GM19463 (cell line): ENCODE results near the gene CNTNAP2.

Experiments used
- ATAC-seq: cut with Tn5 transposase; IDR thresholded peaks from one replicate; pipeline ENCODE4 v1.9.1; 2021; ENCODE audit warnings: mild to moderate bottlenecking, moderate library complexity; ENCODE audit not compliant: unreplicated experiment

CNTNAP2 gene

DNA sequence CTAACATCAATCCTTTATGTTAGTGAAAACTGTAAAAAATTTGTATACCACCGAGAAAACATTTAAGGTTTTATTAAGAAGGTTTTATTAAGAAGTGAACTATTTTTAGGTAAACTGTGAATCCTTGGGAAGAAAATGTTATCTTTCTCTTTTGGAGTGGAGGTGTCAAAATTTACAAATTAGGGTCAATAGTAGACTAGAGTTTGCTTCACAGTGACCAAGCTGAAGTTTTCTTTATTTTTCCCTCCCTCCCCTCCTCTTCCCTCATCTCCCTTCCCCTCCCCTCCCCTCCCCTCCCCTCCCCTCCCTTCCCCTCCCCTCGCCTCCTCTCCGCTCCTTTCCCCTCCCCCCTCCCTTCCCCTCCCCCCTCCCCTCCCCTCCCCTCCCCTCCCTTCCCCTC is 168.8 kb downstream of the CNTNAP2 start:
- no peak for ATAC-seq

GRCh38 chr7:146290746-146291145 is 174.1 kb downstream of the CNTNAP2 start:
- ATAC-seq = no peak

DNA sequence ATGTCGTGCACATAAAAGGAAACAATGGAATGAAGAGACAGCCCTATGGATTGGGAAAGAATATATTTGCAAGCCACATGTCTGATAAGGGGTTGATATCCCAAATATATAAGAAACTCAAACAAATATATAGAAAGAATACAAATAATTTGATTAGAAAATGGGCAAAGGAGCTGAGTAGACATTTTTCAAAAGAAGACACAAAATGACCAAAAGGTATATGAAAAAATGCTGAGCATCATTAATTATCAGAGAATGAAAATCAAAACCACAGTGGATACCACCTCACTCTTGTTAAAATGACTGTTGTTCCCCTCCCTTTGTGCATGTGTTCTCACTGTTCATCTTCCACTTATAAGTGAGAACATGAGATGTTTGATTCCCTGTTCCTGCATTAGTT is 175.3 kb downstream of the CNTNAP2 start:
- no peak for ATAC-seq

- no peak for ATAC-seq
Measured at GRCh38 chr7:146296028-146296427, 179.4 kb downstream of the CNTNAP2 start.

GRCh38 chr7:146314962-146315361 is 198.4 kb downstream of the CNTNAP2 start:
- no peak for ATAC-seq

DNA sequence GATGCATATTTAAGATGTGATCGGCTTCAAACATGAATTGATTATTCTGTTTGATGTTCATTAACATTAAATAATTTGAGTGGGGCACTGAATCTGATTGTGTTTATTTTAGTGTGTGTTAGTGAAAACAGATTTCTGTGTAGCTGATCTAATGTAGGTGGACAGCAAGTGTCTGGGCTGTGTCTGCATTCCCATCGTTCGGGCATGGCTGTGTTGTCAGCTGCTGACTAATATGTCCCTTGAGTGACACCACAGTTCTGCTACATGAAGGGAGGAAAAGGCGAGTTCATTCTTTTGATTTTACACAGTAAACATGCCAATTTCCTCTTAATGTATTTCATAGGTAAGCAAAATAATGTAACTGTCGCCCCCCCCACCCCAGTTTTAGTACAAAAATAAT is 203.0 kb downstream of the CNTNAP2 start:
- ATAC-seq = no peak

- ATAC-seq = no peak
Measured at GRCh38 chr7:146321301-146321700, 204.7 kb downstream of the CNTNAP2 start.

DNA sequence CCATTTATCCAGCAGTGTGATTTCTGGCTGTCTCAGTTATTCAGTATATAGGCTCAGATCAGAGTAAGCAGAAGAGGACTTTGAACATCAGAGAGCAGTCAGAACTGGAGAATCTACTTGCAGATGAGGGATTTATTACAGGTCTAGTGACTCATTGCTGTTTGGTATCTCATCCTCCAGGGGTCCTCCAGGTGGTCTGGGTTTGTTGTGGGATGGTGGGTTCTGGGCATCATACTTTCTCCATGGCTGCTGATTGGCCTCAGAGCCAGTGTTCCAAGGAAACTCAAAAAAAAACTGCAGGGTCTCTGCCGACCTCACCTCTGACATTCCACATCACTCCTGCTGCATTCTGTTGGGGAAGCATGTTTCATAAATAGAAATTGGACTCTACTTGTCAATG is 214.8 kb downstream of the CNTNAP2 start:
- ATAC-seq = no peak

- ATAC-seq = no peak
Measured at GRCh38 chr7:146345251-146345650, 228.7 kb downstream of the CNTNAP2 start.

DNA sequence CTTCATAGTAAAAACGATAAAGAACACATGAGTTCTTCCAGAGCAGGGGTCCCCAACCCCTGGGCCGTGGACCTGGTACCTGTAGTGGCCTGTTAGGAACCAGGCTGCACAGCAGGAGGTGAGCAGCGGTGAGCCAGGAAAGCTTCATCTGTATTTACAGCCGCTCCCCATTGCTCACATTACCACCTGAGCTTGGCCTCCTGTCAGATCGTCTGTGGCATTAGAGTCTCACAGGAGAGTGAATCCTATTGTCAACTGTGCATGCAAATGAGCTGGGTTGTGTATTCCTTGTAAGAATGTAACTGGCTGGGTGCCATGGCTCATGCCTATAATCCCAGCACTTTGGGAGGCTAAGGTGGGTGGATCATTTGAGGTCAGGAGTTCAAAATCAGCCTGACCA is 229.5 kb downstream of the CNTNAP2 start:
- no peak for ATAC-seq

DNA sequence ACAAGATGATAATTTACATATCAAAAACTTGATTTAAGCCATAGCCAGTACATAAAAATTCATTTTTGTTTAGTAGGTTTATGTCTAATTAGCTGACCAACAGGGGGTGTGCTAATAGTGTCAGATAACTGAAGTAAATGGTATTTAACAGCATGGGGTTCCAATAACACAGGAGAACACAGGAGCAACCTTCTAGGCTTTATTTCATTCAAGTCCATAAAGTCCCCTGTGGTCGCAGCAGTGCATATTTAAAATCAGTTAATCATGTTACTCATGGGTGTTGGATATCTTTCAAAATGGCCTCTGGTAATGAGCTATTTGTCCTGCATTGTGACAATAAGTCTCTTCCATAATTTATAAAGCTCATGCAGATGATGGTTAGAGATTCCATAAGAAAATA is 238.6 kb downstream of the CNTNAP2 start:
- no peak for ATAC-seq

- ATAC-seq = no peak
Measured at GRCh38 chr7:146359176-146359575, 242.6 kb downstream of the CNTNAP2 start.

- ATAC-seq = no peak
Measured at GRCh38 chr7:146366938-146367337, 250.3 kb downstream of the CNTNAP2 start.

DNA sequence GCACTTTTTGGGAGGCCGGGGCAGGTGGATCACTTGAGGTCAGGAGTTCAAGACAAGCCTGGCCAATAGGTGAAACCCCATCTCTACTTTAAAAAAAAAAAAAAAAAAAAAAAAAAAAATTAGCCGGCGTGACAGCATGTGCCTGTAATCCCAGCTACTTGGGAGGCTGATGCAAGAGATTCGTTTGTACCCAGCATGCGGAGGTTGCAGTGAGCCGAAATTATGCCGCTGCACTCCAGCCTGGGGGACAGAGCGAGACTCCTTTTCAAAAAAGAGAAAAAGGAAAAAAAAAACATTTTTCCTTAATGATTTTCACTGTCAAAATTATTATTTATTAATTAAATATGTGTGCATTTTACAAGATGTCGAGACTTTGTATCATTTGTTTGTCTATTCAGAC is 253.6 kb downstream of the CNTNAP2 start:
- ATAC-seq = no peak

- ATAC-seq = no peak
Measured at GRCh38 chr7:146375170-146375569, 258.6 kb downstream of the CNTNAP2 start.

GRCh38 chr7:146378196-146378595 is 261.6 kb downstream of the CNTNAP2 start:
- ATAC-seq = no peak

DNA sequence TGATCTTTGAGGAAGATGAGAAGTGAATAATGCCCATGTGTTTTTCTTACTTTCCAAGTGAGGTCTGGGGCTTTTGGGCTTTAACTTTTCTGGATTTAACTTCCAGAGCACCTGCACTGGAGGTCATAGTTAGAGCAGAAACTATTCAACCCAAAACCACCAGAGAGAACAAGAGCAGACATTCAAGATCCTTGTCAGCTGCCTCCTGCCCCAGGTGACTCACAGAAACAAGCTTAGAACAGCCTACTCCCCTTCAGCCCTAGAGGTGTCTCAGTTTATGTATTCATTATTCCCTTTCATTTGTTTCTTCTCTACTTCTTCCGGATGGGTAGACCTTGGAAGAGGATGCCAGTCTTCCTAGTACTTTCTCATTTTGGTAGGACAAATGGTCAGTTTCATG is 270.5 kb downstream of the CNTNAP2 start:
- no peak for ATAC-seq

DNA sequence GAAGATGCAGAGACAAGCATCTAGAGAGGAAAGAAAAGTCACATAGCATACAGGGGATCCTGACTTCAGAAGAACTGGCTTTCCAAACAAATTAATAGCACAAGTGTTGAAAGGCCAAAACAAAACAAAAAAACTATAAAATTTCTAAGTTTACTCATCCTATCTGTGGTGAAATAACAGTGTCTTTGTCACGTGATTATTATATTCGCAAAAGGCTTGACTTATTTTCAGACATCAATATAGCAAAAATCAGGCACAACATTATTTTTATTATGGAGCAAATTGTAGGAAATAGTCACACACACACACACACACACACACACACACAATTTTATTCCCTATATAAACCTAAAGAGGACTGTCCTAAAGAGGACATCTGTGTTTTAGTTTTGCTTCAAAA is 272.3 kb downstream of the CNTNAP2 start:
- no peak for ATAC-seq

- ATAC-seq = no peak
Measured at GRCh38 chr7:146393346-146393745, 276.7 kb downstream of the CNTNAP2 start.

- no peak for ATAC-seq
Measured at GRCh38 chr7:146397141-146397540, 280.5 kb downstream of the CNTNAP2 start.

GRCh38 chr7:146401939-146402338 is 285.3 kb downstream of the CNTNAP2 start:
- no peak for ATAC-seq

DNA sequence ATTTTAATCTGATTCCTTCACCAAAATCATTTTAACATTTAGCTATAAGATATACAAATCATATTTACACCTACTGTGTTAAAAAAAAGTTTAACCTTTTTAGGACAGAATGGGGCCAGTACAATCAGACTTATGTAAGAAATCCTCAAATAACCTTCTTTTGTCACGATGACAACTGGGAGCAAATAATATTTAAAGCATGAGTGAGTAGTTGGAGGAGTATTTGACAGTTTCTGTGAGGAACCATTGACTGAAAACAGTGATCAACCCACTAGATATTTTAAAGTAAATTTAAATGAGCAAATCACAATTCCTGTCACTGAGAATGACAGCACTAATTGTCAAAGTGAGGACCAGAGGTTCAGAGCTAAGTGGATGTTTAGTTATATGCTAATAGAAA is 289.1 kb downstream of the CNTNAP2 start:
- no peak for ATAC-seq

DNA sequence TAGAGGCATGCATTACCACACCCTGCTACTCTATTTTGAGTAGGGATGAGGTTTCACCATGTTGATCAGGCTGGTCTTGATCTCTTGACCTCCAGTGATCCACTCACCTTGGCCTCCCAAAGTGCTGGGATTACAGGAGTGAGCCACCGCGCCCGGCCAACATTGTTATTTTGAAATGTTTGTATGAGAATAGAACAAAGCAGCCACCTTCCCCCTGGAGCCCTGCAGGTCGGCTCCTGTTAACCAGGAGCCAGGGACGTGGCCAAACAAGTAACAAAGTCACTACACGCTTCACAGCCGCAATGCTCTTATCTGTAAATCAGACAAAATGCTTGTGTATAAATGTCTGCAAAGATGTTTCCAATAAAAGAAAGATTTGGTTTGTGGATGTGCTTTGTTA is 295.4 kb downstream of the CNTNAP2 start:
- ATAC-seq = no peak

- no peak for ATAC-seq
Measured at GRCh38 chr7:146412781-146413180, 296.2 kb downstream of the CNTNAP2 start.
